Uterus (tissue), 4 donors: ENCODE measurements around the gene CHIC2. TPM values are rescaled to one million over a fixed set of nuclear protein-coding genes. Genes with fewer than 3 reads are reported as not detected.
A peak's percentile ranks its signal among the peaks of the same experiment; 100 is the strongest.

Source experiments
- DNase-seq, 2 donors: peaks; one replicate each; pipeline ENCODE4 v3.0.0-alpha.2; 2019 to 2020
- H3K27ac ChIP-seq, 2 donors: fragments of 200-600 bp; sonication (generic); 1 replicate in 1 of 2; 2 replicates in 1 of 2; pipeline ENCODE4 v1.5.1; 2016 to 2018
- H3K27me3 ChIP-seq, 2 donors: fragments of 200-600 bp; sonication (generic); one replicate each; pipeline ENCODE4 v1.5.1; 2018 to 2019; ENCODE audit warnings: control low read depth in 1 of 2
- H3K36me3 ChIP-seq, 2 donors: fragments of 200-600 bp; sonication (generic); one replicate each; pipeline ENCODE4 v1.5.1; 2019; ENCODE audit warnings: control low read depth in 1 of 2
- H3K4me1 ChIP-seq, 2 donors: fragments of 200-600 bp; sonication (generic); one replicate each; pipeline ENCODE4 v1.5.1; 2018 to 2019; ENCODE audit warnings: control low read depth in 1 of 2
- H3K4me3 ChIP-seq, 2 donors: fragments of 200-600 bp; sonication (generic); 1 replicate in 1 of 2; 2 replicates in 1 of 2; pipeline ENCODE4 v1.5.1; 2018 to 2019; ENCODE audit warnings: mild to moderate bottlenecking in 1 of 2
- H3K9me3 ChIP-seq, 2 donors: fragments of 200-600 bp; sonication (generic); one replicate each; pipeline ENCODE4 v1.5.1; 2019; ENCODE audit warnings: control low read depth in 1 of 2
- POLR2A ChIP-seq, 2 donors: fragments of 450-650 bp; IDR thresholded peaks; one replicate each; pipeline ENCODE4 v1.6.1; 2016; ENCODE audit warnings: antibody characterized with exemption in 2 of 2, mild to moderate bottlenecking in 1 of 2, moderate library complexity in 1 of 2
- intact Hi-C: fragments of 100-400 bp; cut with DNase I; formaldehyde crosslinking; loops from one replicate; pipeline ENCODE4 v1.15.1; 2023; ENCODE audit warnings: low total_unique reads
- total RNA-seq, 4 donors: library from RNA; depleted of rRNA in 3 of 4; stranded (reverse); fragments of >200 nt in 3 of 4; gene quantifications; one replicate each; pipeline versions ENCODE4 v1.1.0 to v1.2.4, GENCODE V29; 2014 to 2023
- TF ChIP-seq, protein P1 (sequence below), 4 experiments: fragments of 200-600 bp in 2 of 4; fragments of 450-650 bp in 2 of 4; sonication (generic) in 2 of 4; IDR thresholded peaks; one replicate each; pipeline ENCODE4 v1.5.1; 2016 to 2019; ENCODE audit warnings: antibody characterized with exemption in 4 of 4, mild to moderate bottlenecking in 2 of 4, moderate library complexity in 1 of 4
- donor health status: DM: yes; HTN: yes; CAD: no.

The CHIC2 gene
- total RNA-seq, 4 donors from 2014 or later: 26.0 to 80.2 (median 52.8) TPM

DNA sequence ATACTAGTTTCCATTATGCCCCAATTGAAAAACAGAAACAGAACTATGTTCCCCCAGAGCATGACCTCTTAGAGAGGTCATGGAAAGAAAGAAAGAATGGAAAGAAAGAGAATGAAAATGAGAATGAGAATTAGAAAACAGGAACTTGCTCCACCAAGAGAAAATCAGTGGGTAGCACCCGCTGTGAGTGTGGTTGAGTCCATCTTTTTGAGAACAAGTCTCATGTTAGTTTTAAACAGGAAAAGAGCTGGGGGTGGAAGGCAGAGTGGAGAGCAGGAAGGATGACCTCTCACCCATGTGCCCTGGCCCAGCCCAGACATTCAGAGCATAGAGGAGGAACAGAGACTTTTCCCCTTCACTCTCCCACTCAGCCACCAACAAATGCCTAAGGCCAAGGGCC lies 40.5 kb upstream of the CHIC2 start:
- no peak for DNase-seq
- Histone ChIP-seq H3K27ac (no peak overlapping the region), H3K27me3 (peaks cover 14 to 43% of the 10 kb centered on the region in 2 donors), H3K4me3 (no peak overlapping the region), H3K36me3 (no peaks in the 10 kb centered on the region), H3K4me1 (peaks cover 0 to 13% of the 10 kb centered on the region in 2 donors), H3K9me3 (no peaks in the 10 kb centered on the region)
- intact Hi-C loops: no loop called here
- no peak for TF ChIP-seq POLR2A (IDR thresholded peaks at IDR 0.05)
- TF ChIP-seq, protein P1, sequence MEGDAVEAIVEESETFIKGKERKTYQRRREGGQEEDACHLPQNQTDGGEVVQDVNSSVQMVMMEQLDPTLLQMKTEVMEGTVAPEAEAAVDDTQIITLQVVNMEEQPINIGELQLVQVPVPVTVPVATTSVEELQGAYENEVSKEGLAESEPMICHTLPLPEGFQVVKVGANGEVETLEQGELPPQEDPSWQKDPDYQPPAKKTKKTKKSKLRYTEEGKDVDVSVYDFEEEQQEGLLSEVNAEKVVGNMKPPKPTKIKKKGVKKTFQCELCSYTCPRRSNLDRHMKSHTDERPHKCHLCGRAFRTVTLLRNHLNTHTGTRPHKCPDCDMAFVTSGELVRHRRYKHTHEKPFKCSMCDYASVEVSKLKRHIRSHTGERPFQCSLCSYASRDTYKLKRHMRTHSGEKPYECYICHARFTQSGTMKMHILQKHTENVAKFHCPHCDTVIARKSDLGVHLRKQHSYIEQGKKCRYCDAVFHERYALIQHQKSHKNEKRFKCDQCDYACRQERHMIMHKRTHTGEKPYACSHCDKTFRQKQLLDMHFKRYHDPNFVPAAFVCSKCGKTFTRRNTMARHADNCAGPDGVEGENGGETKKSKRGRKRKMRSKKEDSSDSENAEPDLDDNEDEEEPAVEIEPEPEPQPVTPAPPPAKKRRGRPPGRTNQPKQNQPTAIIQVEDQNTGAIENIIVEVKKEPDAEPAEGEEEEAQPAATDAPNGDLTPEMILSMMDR (IDR thresholded peaks at IDR 0.05): no peak

DNA sequence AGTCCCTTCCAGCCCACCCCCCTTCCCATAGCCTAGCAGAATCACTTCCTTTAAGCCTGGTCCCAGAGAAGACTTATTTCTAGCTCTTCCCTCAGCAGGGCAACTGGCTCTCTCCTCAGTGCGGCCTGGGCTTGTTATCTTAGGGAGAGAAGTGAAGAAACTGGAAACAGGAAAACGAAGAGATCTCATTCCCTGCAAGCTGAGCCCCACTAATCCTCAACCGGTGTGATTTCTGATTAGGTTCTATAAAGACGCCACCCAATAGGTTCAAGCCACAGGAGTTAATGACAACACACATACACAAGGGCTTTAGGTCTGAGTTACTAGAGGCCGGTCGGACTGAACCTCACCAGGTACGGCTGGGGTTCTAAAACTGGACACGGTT lies 38.8 kb upstream of the CHIC2 start:
- peaks cover 7 to 45% of the 10 kb centered on the region in 2 donors for H3K27me3 ChIP-seq
- no peaks in the 10 kb centered on the region for H3K36me3 ChIP-seq
- TF ChIP-seq, protein P1 (IDR thresholded peaks at IDR 0.05): no peak
- no peak for TF ChIP-seq POLR2A (IDR thresholded peaks at IDR 0.05)
- H3K4me1 ChIP-seq: peaks cover 0 to 19% of the 10 kb centered on the region in 2 donors
- no peak overlapping the region for H3K27ac ChIP-seq
- no peak overlapping the region for H3K4me3 ChIP-seq
- intact Hi-C loops: no loop called here
- H3K9me3 ChIP-seq: no peaks in the 10 kb centered on the region
- no peak for DNase-seq

DNA sequence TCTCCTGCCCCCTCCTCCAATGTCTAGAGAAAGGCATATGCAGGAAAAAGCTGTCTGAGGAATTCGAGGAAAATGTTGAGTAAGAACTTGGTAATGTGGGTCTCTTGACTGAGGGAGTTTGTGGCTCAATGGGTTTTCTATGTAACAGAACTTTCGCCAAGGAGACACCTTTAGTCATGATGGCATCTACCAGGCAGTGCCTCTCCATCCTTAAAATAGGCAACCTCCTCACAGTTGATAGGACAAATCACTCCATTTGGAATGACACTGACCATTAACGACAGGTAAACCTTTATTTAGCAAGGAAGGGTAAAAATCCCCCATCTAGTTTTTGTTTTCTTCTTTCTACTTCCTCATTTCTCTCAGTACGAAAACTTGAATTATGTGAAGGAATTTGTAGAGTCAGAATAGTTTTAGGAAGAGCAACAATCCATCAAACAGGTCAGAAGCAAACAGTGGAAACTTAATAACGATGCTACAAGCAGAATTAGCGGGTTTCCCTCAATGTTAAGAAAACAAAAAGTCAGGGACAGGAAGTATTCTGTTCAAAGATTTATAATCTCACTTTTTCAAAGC lies 38.2 kb upstream of the CHIC2 start:
- no peak overlapping the region for H3K4me3 ChIP-seq
- no peaks in the 10 kb centered on the region for H3K9me3 ChIP-seq
- intact Hi-C loops: no loop called here
- TF ChIP-seq, protein P1 (IDR thresholded peaks at IDR 0.05): no peak
- TF ChIP-seq POLR2A (IDR thresholded peaks at IDR 0.05): no peak
- H3K4me1 ChIP-seq: peaks cover 0 to 19% of the 10 kb centered on the region in 2 donors
- H3K27me3 ChIP-seq: peaks cover 5 to 48% of the 10 kb centered on the region in 2 donors
- no peak overlapping the region for H3K27ac ChIP-seq
- H3K36me3 ChIP-seq: no peaks in the 10 kb centered on the region
- no peak for DNase-seq

DNA sequence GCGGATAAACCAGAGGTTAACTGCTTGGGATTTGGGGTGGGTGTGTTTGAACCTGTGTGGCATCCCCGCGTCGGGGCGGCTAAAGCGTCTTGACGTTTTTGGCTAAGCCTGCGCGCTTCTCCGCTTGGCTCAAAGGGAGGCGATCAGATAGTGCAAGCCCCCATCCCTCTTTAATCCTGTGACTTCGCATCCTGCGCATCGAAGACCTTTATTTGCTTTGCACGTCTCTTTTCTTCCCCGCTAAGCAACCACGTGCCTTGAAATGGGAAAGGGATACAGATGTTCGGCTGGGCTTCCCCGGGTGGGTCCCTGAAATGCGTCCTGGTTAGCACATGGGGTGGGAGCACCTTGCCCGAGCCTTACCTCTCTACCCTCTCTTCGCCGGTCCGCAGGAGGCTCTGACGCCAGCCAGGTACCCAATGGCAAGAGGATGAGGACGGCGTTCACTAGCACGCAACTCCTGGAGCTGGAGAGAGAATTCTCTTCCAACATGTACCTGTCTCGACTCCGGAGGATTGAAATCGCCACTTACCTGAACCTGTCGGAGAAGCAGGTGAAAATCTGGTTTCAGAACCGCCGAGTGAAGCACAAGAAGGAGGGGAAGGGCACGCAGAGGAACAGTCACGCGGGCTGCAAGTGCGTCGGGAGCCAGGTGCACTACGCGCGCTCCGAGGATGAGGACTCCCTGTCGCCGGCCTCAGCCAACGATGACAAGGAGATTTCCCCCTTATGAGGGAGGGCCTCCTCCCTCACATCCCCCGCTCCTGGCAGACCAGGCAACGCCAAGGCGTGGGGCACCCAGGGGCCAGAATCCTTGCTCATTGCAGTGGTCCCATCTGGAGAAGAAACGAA lies 37.0 kb upstream of the CHIC2 start:
- intact Hi-C loops: no loop called here
- Histone ChIP-seq H3K36me3 (no peaks in the 10 kb centered on the region), H3K4me3 (no peak overlapping the region), H3K27me3 (peaks cover 5 to 56% of the 10 kb centered on the region in 2 donors), H3K27ac (no peak overlapping the region), H3K4me1 (peaks cover 0 to 19% of the 10 kb centered on the region in 2 donors), H3K9me3 (no peaks in the 10 kb centered on the region)
- no peak for DNase-seq
- no peak for TF ChIP-seq POLR2A (IDR thresholded peaks at IDR 0.05)
- TF ChIP-seq, protein P1 (IDR thresholded peaks at IDR 0.05): no peak

DNA sequence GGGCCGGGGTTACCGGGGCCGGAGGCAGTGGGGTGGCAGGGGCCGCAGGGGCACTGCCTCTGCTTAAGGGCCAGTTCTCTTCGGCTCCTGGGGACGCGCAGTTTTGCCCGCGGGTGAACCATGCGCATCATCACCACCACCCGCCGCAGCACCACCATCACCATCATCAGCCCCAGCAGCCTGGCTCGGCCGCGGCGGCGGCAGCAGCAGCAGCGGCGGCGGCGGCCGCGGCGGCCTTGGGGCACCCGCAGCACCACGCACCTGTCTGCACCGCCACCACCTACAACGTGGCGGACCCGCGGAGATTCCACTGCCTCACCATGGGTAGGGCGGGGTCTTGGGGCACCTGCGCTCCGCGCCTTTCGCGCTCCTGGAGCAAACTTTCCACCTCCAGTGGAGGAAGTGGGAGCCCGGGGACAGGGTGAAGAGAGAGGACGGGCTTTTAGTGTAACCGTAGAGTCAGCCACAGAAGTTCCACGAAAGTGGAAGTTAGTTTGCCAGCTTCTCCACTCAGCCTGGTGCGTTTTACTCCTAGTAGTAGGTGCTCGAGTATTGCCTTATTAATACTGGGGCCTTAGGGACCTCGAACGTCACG lies 36.3 kb upstream of the CHIC2 start:
- Histone ChIP-seq H3K4me3 (peak overlapping the region in 1 of 2 donors; percentile 13), H3K27ac (no peak overlapping the region), H3K27me3 (peaks cover 5 to 61% of the 10 kb centered on the region in 2 donors), H3K36me3 (no peaks in the 10 kb centered on the region), H3K4me1 (peaks cover 0 to 19% of the 10 kb centered on the region in 2 donors), H3K9me3 (no peaks in the 10 kb centered on the region)
- intact Hi-C loops: no loop called here
- no peak for DNase-seq
- TF ChIP-seq, protein P1 (IDR thresholded peaks at IDR 0.05): no peak
- TF ChIP-seq POLR2A (IDR thresholded peaks at IDR 0.05): no peak
